Osteoblast (primary cell): Measurements from ENCODE around the gene PRSS33. TPM values are rescaled to one million over a fixed set of nuclear protein-coding genes. Genes with fewer than 3 reads are reported as not detected.

Experiments used
- DNase-seq: peaks from one replicate; pipeline ENCODE4 v3.0.0; 2011; ENCODE audit warnings: low spot score, mixed read lengths; ENCODE audit not compliant: insufficient read length; ENCODE audit errors: missing footprints
- H2AFZ ChIP-seq: 2 replicates; pipeline ENCODE4 v1.6.0; 2011; ENCODE audit warnings: mild to moderate bottlenecking, low read length
- H3K27ac ChIP-seq: 2 replicates; pipeline ENCODE4 v1.5.1; 2011; ENCODE audit warnings: mild to moderate bottlenecking, low read depth, low read length, moderate library complexity
- H3K27me3 ChIP-seq: 2 replicates; pipeline ENCODE4 v1.6.0; 2012; ENCODE audit warnings: mild to moderate bottlenecking, control low read depth, inconsistent platforms, low read length, moderate library complexity; ENCODE audit not compliant: insufficient read depth
- H3K36me3 ChIP-seq: 2 replicates; pipeline ENCODE4 v1.5.1; 2011; ENCODE audit warnings: mild to moderate bottlenecking, low read length, control low read depth, moderate library complexity; ENCODE audit not compliant: insufficient read depth
- H3K4me1 ChIP-seq: 2 replicates; pipeline ENCODE4 v1.5.1; 2011; ENCODE audit warnings: mild to moderate bottlenecking, low read length, control low read depth, moderate library complexity; ENCODE audit not compliant: insufficient read depth
- H3K4me2 ChIP-seq: 2 replicates; pipeline ENCODE4 v1.6.0; 2011; ENCODE audit warnings: mild to moderate bottlenecking, low read length; ENCODE audit not compliant: insufficient read depth
- H3K4me3 ChIP-seq: fragments of 200-600 bp; sonication (generic); 3 replicates; pipeline ENCODE4 v1.5.1; 2012; ENCODE audit warnings: mild to moderate bottlenecking, low read length, inconsistent platforms; ENCODE audit not compliant: insufficient read depth
- H3K79me2 ChIP-seq: 2 replicates; pipeline ENCODE4 v1.6.0; 2012; ENCODE audit warnings: mild to moderate bottlenecking, low read length, control low read depth, inconsistent platforms; ENCODE audit not compliant: insufficient read depth
- H3K9me3 ChIP-seq: 2 replicates; pipeline ENCODE4 v1.5.1; 2011; ENCODE audit warnings: low read depth, low read length, control low read depth
- H4K20me1 ChIP-seq: 2 replicates; pipeline ENCODE4 v1.6.0; 2012; ENCODE audit warnings: mild to moderate bottlenecking, low read length, control low read depth; ENCODE audit not compliant: insufficient read depth
- total RNA-seq: library from RNA; depleted of rRNA; stranded (reverse); fragments of >200 nt; gene quantifications from 2 replicates; pipeline ENCODE4 v1.2.3, GENCODE V29; 2012
- TF ChIP-seq, protein P1 (sequence below): IDR thresholded peaks from 2 replicates; pipeline ENCODE4 v1.5.1; 2011; ENCODE audit warnings: mild to moderate bottlenecking, low read depth, low read length, moderate library complexity; ENCODE audit errors: extremely low read depth

The PRSS33 gene
- total RNA-seq, 1 donor: not detected

- H3K27me3 ChIP-seq: peaks cover 10% of the 10 kb centered on the region
- no peaks in the 10 kb centered on the region for H3K79me2 ChIP-seq
- no peak for DNase-seq
- H3K4me1 ChIP-seq: no peaks in the 10 kb centered on the region
- H3K9me3 ChIP-seq: no peaks in the 10 kb centered on the region
- H3K4me3 ChIP-seq: no peak overlapping the region
- H3K4me2 ChIP-seq: no peak overlapping the region
- H2AFZ ChIP-seq: no peak overlapping the region
- H4K20me1 ChIP-seq: no peaks in the 10 kb centered on the region
- H3K27ac ChIP-seq: no peak overlapping the region
- no peaks in the 10 kb centered on the region for H3K36me3 ChIP-seq
- TF ChIP-seq, protein P1, sequence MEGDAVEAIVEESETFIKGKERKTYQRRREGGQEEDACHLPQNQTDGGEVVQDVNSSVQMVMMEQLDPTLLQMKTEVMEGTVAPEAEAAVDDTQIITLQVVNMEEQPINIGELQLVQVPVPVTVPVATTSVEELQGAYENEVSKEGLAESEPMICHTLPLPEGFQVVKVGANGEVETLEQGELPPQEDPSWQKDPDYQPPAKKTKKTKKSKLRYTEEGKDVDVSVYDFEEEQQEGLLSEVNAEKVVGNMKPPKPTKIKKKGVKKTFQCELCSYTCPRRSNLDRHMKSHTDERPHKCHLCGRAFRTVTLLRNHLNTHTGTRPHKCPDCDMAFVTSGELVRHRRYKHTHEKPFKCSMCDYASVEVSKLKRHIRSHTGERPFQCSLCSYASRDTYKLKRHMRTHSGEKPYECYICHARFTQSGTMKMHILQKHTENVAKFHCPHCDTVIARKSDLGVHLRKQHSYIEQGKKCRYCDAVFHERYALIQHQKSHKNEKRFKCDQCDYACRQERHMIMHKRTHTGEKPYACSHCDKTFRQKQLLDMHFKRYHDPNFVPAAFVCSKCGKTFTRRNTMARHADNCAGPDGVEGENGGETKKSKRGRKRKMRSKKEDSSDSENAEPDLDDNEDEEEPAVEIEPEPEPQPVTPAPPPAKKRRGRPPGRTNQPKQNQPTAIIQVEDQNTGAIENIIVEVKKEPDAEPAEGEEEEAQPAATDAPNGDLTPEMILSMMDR: no peak
Observed at GRCh38 chr16:2738615-2739014, 48.7 kb downstream of the PRSS33 start.

- Histone ChIP-seq H3K9me3 (no peaks in the 10 kb centered on the region), H3K27ac (no peak overlapping the region), H4K20me1 (no peaks in the 10 kb centered on the region), H3K4me1 (no peaks in the 10 kb centered on the region), H3K4me2 (no peak overlapping the region), H3K27me3 (peaks cover 10% of the 10 kb centered on the region), H3K79me2 (no peaks in the 10 kb centered on the region), H2AFZ (no peak overlapping the region), H3K4me3 (no peak overlapping the region), H3K36me3 (no peaks in the 10 kb centered on the region)
- DNase-seq: peak; percentile 64
- TF ChIP-seq, protein P1: no peak
Observed at GRCh38 chr16:2737895-2738418, 49.4 kb downstream of the PRSS33 start.

GRCh38 chr16:2737238-2737605 is 50.1 kb downstream of the PRSS33 start:
- Histone ChIP-seq H3K36me3 (no peaks in the 10 kb centered on the region), H3K4me1 (no peaks in the 10 kb centered on the region), H3K79me2 (no peaks in the 10 kb centered on the region), H3K4me2 (no peak overlapping the region), H3K9me3 (no peaks in the 10 kb centered on the region), H4K20me1 (no peaks in the 10 kb centered on the region), H3K4me3 (no peak overlapping the region), H2AFZ (no peak overlapping the region), H3K27ac (no peak overlapping the region), H3K27me3 (peaks cover 10% of the 10 kb centered on the region)
- TF ChIP-seq, protein P1: no peak
- peak; percentile 59 for DNase-seq

- DNase-seq: peak; percentile 58
- Histone ChIP-seq H3K27me3 (peaks cover 12% of the 10 kb centered on the region), H3K4me2 (no peak overlapping the region), H3K4me3 (no peak overlapping the region), H4K20me1 (no peaks in the 10 kb centered on the region), H3K36me3 (no peaks in the 10 kb centered on the region), H2AFZ (no peak overlapping the region), H3K4me1 (no peaks in the 10 kb centered on the region), H3K79me2 (no peaks in the 10 kb centered on the region), H3K9me3 (no peaks in the 10 kb centered on the region), H3K27ac (no peak overlapping the region)
- TF ChIP-seq, protein P1: no peak
Observed at GRCh38 chr16:2736476-2737237, 50.7 kb downstream of the PRSS33 start.
